ENCODE data around the gene TMEM11.

The TMEM11 gene

DNA sequence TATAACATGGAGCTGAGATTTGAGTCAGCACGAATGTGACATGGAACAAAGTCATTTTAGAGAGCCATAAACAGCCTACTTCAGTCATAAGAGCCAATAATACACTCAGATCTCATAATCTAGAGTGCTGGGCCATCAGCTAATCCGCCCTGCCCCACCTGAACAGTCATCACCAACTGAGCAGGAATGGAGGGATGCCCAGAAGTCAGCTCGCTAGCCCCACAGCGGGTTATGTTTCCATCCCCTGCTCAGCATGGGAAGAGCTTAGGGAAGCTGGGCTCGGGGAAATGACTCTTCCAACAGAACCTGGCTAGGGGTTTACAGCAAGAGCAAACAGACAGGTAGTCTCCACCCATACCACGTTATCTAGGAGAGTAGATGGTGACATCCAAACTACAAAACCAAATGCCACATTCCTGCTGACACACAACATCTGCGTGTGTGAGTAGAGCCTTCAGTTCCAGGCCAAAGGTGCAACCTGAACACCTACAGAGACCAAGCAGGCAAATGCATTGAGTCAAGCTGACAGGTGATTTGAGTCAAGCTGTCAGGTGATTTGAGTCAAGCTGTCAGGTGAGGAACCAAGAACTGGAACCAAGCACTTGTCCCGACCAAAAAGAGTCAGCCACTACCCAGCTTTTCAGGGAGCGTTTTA is 2.0 kb downstream of the TMEM11 start:
- FAIRE-seq = no peak
- no peak for DNase-seq (ENCODE audit: insufficient read length, low spot score)

DNA sequence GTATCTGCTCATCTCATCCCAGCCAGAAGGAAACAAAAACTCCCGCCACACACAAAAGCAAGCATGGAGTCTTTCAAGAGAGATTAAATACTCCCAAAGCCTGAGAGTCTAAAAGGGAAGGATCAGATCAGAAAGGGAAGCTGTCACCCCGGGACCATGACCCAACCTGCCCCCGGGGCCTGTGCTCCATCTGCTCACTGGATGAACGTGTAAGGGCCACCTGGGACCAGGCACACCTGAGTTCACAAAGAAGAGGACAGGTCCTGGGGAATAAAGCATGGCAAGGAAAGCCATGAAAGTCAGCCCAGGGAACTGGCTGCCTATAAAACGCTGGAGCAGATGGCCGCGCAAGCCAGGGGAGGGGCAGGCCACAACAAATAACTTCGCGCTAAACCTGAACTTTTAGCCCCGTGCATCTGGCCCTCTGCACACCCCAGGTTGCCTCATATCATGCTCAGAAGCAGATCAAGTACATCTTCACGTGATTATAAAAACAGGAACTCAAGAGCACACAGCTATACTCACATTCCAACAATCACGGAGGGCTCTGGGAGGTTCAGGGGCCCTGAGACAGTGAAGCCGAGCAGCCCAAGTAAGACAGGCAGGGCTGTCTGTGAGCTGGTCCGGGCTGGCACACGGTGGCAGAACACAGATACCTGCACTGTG is 3.4 kb downstream of the TMEM11 start:
- no peak for TF ChIP-seq POLR2A (IDR thresholded peaks at IDR 0.05; ENCODE audit: low read depth, low read length)
- no peak for DNase-seq (ENCODE audit: insufficient read length, low spot score)
- FAIRE-seq = no peak

More for the DNA sequence above, 2.0 kb downstream of the TMEM11 start:
- TF ChIP-seq POLR2A (IDR thresholded peaks at IDR 0.05; ENCODE audit: low read depth, low read length) = no peak

DNA sequence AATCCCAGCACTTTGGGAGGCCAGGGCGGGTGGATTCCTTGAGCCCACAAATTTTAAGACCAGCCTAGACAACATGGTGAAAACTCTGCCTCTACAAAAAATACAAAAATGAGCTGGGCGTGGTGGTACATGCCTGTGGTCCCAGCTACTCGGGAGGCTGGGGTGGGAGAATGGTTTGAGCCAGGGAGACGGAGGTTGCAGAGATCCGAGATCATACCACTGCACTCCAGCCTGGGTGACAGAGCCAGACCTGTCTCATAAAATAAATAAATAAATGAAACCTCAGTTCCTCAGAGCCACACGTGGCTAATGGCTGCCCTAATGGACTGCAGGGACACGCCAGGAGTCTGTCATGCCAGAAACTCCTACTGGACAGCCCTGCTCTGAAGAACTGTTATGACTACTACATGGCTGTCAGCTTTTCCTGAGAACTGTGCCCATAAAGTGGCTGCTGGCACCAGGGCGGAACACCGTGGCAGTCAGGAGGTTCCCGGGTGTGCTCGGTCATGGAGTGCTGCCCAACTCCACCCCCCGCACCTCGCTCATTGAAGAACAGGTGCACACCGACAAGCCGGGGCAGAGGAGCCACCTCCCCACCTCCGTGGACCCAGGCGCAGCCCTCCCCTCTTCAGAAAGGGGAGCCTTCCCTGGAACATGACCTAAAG is 4.3 kb downstream of the TMEM11 start:
- DNase-seq (ENCODE audit: insufficient read length, low spot score) (no peak), FAIRE-seq (no peak)
- no peak for TF ChIP-seq POLR2A (IDR thresholded peaks at IDR 0.05; ENCODE audit: low read depth, low read length)

DNA sequence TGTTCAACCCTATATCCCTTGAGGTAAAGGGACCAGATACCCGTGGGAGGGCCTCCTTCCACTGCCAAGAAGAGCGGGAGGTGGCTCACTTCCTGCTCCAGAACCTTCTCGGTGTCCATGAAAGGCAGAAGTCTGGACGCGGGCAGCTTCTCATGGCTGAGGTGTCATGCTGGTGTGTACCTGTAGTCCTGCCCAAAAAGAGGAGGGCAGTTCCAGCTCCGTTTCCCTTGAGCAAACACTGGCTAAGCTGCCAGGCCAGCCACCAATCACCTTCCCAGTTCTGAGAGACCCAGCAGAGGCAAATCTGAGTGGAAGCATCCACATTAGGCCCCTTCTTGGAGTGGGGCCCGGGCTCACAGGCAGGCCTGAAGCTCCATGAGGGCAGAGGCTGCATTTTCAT is 5.6 kb downstream of the TMEM11 start:
- TF ChIP-seq POLR2A (IDR thresholded peaks at IDR 0.05; ENCODE audit: low read depth, low read length) = no peak
- FAIRE-seq (no peak), DNase-seq (ENCODE audit: insufficient read length, low spot score) (no peak)

DNA sequence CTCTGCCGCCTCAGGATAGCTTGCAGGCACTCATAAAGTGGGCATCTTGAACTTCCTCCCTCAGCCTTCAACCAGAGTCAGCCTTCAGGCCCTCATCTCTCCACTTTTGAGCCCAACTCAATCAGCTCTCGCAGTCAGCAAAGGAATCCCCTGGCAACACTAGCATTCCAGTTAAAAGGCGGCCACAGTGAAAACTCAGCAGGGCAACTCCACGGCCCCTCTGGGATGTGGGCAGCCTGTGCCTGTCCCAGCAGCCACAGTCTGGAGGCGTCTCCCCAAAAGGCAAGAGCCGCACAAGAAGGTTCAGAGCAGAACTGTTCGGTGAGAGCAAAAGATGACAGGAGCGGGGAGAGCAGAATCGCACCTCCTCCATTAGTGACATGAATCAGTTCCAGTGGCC is 9.0 kb downstream of the TMEM11 start:
- no peak for DNase-seq (ENCODE audit: insufficient read length, low spot score)
- TF ChIP-seq POLR2A (IDR thresholded peaks at IDR 0.05; ENCODE audit: low read depth, low read length) = no peak
- FAIRE-seq = no peak

DNA sequence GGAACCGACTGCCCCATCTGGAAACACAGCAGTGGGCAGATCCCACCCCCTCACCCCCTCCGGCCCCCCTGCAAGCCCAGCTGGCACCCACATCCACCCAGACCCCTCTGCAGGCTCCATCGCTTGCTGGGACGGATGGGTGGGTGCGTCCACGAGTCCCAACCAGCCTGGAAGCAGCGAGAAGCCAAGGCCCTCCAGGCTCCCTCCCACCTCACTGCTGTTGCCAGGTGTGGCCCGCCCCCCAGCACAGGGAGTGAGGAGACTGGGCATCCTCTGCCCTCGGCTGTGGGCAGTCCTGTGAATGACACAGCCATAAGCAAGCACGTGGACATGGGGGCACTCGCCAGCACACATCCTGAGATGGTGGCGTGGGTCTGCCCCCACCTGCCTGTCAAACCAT is 11.4 kb downstream of the TMEM11 start:
- TF ChIP-seq POLR2A (IDR thresholded peaks at IDR 0.05; ENCODE audit: low read depth, low read length) = no peak
- no peak for FAIRE-seq
- no peak for DNase-seq (ENCODE audit: insufficient read length, low spot score)

DNA sequence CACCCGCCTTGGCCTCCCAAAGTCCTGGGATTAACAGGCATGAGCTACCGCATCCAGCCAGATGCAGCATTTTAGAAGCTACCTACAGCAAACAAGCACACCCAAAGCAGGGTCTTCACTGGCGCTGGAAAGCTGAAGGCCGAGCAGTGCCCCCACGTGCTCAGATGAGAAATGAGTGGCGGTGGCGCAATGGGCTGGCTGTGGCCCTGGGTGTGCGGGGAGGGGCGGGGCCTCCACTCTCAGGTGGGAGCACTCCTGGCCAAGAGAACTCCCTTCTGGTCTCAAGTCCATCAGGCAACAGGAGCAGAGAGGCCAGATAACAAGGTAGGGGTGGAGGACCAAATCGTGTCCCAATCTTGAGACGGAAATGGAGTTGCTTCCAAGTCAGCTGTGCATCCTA is 12.1 kb downstream of the TMEM11 start:
- DNase-seq (ENCODE audit: insufficient read length, low spot score) = no peak
- no peak for FAIRE-seq
- TF ChIP-seq POLR2A (IDR thresholded peaks at IDR 0.05; ENCODE audit: low read depth, low read length) = no peak

DNA sequence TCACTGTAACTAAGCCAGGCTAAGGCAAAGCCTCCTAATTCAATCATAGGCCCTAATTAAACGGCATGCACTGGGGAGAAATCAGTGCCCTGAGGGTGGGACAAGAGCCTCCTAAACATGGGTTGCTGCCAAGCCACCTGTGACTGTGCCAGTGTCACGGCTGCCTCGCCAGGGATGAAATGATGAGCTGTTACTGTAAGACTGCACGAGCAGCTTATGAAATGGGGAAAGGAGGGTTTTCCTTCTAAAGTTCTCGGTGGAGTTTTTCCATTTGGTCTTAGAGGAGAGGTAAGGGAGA is 12.7 kb downstream of the TMEM11 start:
- FAIRE-seq (no peak), DNase-seq (ENCODE audit: insufficient read length, low spot score) (no peak)
- no peak for TF ChIP-seq POLR2A (IDR thresholded peaks at IDR 0.05; ENCODE audit: low read depth, low read length)

DNA sequence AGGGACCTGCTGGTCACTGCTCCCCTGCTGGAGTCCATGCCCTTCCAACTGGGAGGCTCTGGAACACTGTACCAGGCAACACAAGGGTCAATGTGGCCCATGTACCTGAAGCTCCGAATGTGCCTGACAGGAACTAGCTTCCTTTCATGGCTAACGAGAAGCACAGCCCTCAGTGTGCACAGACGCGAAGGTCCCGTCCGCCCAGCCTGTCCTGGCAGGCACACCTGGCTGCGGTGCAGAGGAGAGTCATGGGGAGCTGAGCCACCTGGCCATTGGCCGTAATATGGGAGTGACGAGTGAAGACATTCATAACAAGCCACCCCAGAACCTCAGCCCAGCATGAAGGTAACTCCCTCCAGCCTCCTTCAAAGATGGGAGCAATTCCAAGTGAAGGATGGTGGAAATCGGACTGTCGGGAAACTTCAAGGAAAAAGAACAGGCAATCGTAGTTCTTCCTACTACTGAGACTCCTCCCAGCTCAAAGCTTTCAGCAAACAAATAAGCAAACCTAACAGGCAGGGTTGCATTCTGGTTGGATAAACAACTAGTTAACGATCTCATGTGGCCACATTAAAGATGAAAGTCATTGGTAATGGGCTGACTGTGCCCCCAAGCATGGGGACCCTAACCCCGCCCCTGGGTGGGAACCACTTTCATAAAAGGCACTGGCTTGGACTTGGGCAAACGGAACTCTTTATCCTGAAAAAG is 13.2 kb downstream of the TMEM11 start:
- TF ChIP-seq POLR2A (IDR thresholded peaks at IDR 0.05; ENCODE audit: low read depth, low read length) = no peak
- DNase-seq (ENCODE audit: insufficient read length, low spot score) = no peak
- FAIRE-seq = no peak

DNA sequence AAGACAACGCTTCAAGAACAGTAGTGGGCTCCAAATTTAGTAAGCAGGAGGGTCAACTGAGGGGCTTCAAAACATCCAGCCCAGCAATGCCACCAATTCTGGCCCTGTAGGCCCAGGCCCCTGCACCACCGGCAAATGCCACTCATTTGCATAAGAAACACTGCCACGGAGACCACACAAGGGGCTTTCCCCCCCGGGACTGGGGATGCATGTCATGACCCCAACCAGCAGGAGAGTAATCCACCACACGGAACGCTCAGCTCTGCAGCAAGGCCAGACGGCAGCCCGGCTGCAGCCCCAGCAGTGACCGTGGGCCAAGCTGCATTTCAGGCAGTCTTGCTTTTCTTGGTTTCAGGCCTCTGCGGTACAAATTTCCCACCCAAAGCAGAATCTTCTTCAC is 14.1 kb downstream of the TMEM11 start:
- DNase-seq (ENCODE audit: insufficient read length, low spot score) (no peak), FAIRE-seq (no peak)
- TF ChIP-seq POLR2A (IDR thresholded peaks at IDR 0.05; ENCODE audit: low read depth, low read length) = no peak

DNA sequence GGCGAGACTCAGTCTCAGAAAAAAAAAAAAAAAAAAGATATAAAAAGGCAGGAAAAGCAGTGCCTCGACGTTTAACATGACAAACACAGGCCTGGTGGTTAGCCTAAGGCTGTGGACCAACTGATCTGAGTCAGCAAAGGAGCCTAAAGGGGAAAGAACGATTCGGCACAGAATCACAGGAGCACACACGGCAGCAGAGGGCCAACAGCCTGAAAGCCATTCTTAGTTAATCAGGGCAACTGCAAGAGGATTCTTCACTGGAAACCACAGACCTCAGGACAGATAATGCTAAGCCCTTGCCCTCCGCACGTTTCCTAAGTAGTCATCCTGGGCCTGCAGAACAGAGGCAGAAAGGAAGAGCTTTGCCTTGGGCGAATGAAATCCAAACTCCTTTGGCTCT is 14.7 kb downstream of the TMEM11 start:
- FAIRE-seq (no peak), DNase-seq (ENCODE audit: insufficient read length, low spot score) (no peak)
- no peak for TF ChIP-seq POLR2A (IDR thresholded peaks at IDR 0.05; ENCODE audit: low read depth, low read length)

DNA sequence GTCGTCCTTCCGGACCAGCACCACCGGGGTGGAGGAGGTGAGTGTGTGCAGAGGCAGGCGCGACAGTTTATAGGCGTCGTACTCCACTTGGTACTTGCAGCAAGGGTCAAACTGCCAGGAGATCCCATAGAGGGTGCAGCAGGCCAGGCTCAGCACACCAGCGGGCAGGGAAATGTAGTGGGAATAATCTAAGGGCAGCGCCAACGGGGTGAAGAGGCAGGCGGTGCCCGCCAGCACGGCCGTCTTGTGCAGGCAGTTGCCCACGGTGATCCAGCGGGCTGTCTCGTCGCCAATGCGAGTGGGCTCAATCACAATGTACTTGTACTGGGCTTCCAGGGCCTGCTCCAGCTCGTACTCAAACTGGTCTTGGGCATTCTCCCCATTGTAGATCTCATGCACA is 15.6 kb downstream of the TMEM11 start:
- FAIRE-seq = no peak
- no peak for DNase-seq (ENCODE audit: insufficient read length, low spot score)
- TF ChIP-seq POLR2A (IDR thresholded peaks at IDR 0.05; ENCODE audit: low read depth, low read length) = no peak

DNA sequence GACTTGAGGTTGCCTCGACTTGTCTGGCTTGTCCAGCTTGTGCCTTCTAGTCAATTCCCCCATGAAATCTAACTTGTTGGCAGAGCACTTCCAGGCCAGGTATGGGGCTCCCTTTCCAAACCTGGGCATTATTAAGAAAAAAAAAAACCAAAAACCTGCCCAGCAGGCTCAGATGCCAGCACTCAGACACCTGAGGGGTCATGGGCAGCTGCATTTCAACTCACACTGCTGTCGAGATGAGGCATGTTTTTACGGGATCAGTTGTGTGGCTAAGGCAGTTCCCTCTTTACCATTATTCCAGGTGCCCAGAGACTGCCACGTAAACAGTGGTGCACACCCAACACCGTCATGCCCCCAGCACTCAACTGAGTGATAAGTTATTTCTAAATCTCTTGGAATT is 17.8 kb downstream of the TMEM11 start:
- FAIRE-seq = no peak
- DNase-seq (ENCODE audit: insufficient read length, low spot score) = no peak
- no peak for TF ChIP-seq POLR2A (IDR thresholded peaks at IDR 0.05; ENCODE audit: low read depth, low read length)

DNA sequence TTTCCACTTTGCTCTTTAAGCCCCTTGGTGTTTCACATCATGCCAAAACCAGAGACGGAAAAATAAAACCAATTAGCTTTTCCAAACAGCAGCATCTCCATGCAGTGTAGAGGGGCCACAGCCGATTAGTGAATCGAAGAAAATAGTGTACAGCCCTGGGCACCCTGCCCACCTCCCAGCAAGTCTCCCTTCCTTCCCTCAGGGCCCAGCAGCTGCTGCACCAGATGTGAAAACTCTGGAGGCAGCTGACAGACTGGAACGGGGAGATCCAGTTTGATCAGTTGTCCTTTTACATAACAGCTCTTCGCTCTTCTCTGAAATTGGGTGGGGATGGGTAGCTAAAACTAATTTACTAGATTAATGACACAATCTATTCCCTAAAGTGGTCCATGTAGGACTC is 19.3 kb downstream of the TMEM11 start:
- no peak for TF ChIP-seq POLR2A (IDR thresholded peaks at IDR 0.05; ENCODE audit: low read depth, low read length)
- FAIRE-seq (no peak), DNase-seq (ENCODE audit: insufficient read length, low spot score) (no peak)
